H9 (cell line): ENCODE measurements around the gene CD81. TPM values are rescaled to one million over a fixed set of nuclear protein-coding genes. Genes with fewer than 3 reads are reported as not detected.

Source experiments
- DNase-seq: peaks from one replicate; pipeline ENCODE4 v3.0.0-alpha.2; 2017
- H2AFZ ChIP-seq: one replicate; pipeline ENCODE4 v1.6.1; 2013; ENCODE audit warnings: mild to moderate bottlenecking, low read length, control low read depth, moderate library complexity
- H2AK5ac ChIP-seq: 2 replicates; pipeline ENCODE4 v1.6.1; 2013; ENCODE audit warnings: low read length, control low read depth, mixed read lengths; ENCODE audit not compliant: insufficient read length
- H2BK120ac ChIP-seq: one replicate; pipeline ENCODE4 v1.6.1; 2013; ENCODE audit warnings: low read depth, mild to moderate bottlenecking, low read length, control low read depth, inconsistent platforms; ENCODE audit not compliant: poor library complexity, severe bottlenecking
- H2BK12ac ChIP-seq: 2 replicates; pipeline ENCODE4 v1.6.1; 2013; ENCODE audit warnings: low read length, control low read depth, mixed read lengths, low read depth; ENCODE audit not compliant: insufficient read length
- H2BK15ac ChIP-seq: 2 replicates; pipeline ENCODE4 v1.6.1; 2013; ENCODE audit warnings: low read depth, low read length, control low read depth
- H2BK20ac ChIP-seq: one replicate; pipeline ENCODE4 v1.6.1; 2013; ENCODE audit warnings: low read depth, mild to moderate bottlenecking, low read length, control low read depth, inconsistent platforms; ENCODE audit not compliant: poor library complexity, severe bottlenecking
- H2BK5ac ChIP-seq: 2 replicates; pipeline ENCODE4 v1.6.1; 2013; ENCODE audit warnings: low read length, control low read depth, mixed read lengths; ENCODE audit not compliant: insufficient read length
- H3K14ac ChIP-seq: 2 replicates; pipeline ENCODE4 v1.6.1; 2013; ENCODE audit warnings: low read length, control low read depth; ENCODE audit not compliant: insufficient read depth
- H3K18ac ChIP-seq: 2 replicates; pipeline ENCODE4 v1.6.1; 2013; ENCODE audit warnings: low read depth, mild to moderate bottlenecking, mixed read lengths, low read length, control low read depth; ENCODE audit not compliant: insufficient read length
- H3K23ac ChIP-seq: 2 replicates; pipeline ENCODE4 v1.6.1; 2013; ENCODE audit warnings: low read length, control low read depth, mixed read lengths, low read depth; ENCODE audit not compliant: insufficient read length
- H3K23me2 ChIP-seq: 2 replicates; pipeline ENCODE4 v1.6.1; 2013; ENCODE audit warnings: low read depth, mild to moderate bottlenecking, mixed read lengths, low read length, control low read depth; ENCODE audit not compliant: insufficient read length, poor library complexity, severe bottlenecking
- H3K27ac ChIP-seq: 2 replicates; pipeline ENCODE4 v1.5.1; 2013; ENCODE audit warnings: low read length, control low read depth, mixed read lengths, low read depth; ENCODE audit not compliant: insufficient read length
- H3K27me3 ChIP-seq: 2 replicates; pipeline ENCODE4 v1.6.1; 2013; ENCODE audit warnings: low read length, control low read depth, inconsistent platforms; ENCODE audit not compliant: insufficient read depth
- H3K4ac ChIP-seq: 2 replicates; pipeline ENCODE4 v1.6.1; 2013; ENCODE audit warnings: low read depth, mild to moderate bottlenecking, control low read depth, inconsistent platforms, low read length, moderate library complexity
- H3K4me1 ChIP-seq: 2 replicates; pipeline ENCODE4 v1.6.1; 2013; ENCODE audit warnings: low read length, control low read depth, inconsistent platforms; ENCODE audit not compliant: insufficient read depth
- H3K4me2 ChIP-seq: 2 replicates; pipeline ENCODE4 v1.6.1; 2013; ENCODE audit warnings: low read length, control low read depth, mixed read lengths; ENCODE audit not compliant: insufficient read length, insufficient read depth
- H3K56ac ChIP-seq: 2 replicates; pipeline ENCODE4 v1.6.1; 2013; ENCODE audit warnings: low read depth, mild to moderate bottlenecking, mixed read lengths, low read length, control low read depth; ENCODE audit not compliant: insufficient read length
- H3K79me1 ChIP-seq: 2 replicates; pipeline ENCODE4 v1.6.1; 2013; ENCODE audit warnings: low read depth, mild to moderate bottlenecking, moderate library complexity, low read length, control low read depth, inconsistent platforms; ENCODE audit not compliant: insufficient read depth, poor library complexity, severe bottlenecking
- H3K79me2 ChIP-seq: 2 replicates; pipeline ENCODE4 v1.6.1; 2013; ENCODE audit warnings: low read length, control low read depth, inconsistent platforms; ENCODE audit not compliant: insufficient read depth
- H3K9ac ChIP-seq: 2 replicates; pipeline ENCODE4 v1.6.1; 2013; ENCODE audit warnings: low read length, control low read depth, mixed read lengths; ENCODE audit not compliant: insufficient read length; ENCODE audit errors: extremely low read depth
- H3K9me3 ChIP-seq: one replicate; pipeline ENCODE4 v1.6.1; 2013; ENCODE audit warnings: low read depth, low read length, inconsistent platforms; ENCODE audit not compliant: control insufficient read depth
- H3T11ph ChIP-seq: one replicate; pipeline ENCODE4 v1.6.1; 2013; ENCODE audit warnings: mild to moderate bottlenecking, low read length, control low read depth, inconsistent platforms
- H4K20me1 ChIP-seq: one replicate; pipeline ENCODE4 v1.6.1; 2013; ENCODE audit not compliant: control insufficient read depth, insufficient read length, insufficient read depth
- H4K5ac ChIP-seq: 2 replicates; pipeline ENCODE4 v1.6.1; 2013; ENCODE audit warnings: low read depth, mild to moderate bottlenecking, mixed read lengths, low read length, control low read depth; ENCODE audit not compliant: insufficient read length
- H4K8ac ChIP-seq: replicated peaks from 2 replicates; pipeline ENCODE4 v1.6.1; 2013; ENCODE audit warnings: low read length, control low read depth, mixed read lengths, low read depth; ENCODE audit not compliant: insufficient read length
- H4K91ac ChIP-seq: 2 replicates; pipeline ENCODE4 v1.6.1; 2013; ENCODE audit warnings: low read depth, mild to moderate bottlenecking, moderate library complexity, mixed read lengths, low read length, control low read depth; ENCODE audit not compliant: insufficient read length
- H3K27ac Mint-ChIP-seq, 3 experiments: 2 replicates in 2 of 3; 3 replicates in 1 of 3; pipeline ENCODE4 v1.8.0; 2020 to 2021; ENCODE audit warnings: mixed read lengths in 3 of 3, mild to moderate bottlenecking in 1 of 3, moderate library complexity in 1 of 3
- H3K27me3 Mint-ChIP-seq: 2 replicates; pipeline ENCODE4 v1.8.0; 2021; ENCODE audit warnings: low read depth, mild to moderate bottlenecking, moderate library complexity, mixed read lengths
- H3K36me3 Mint-ChIP-seq, 3 experiments: 2 replicates in 2 of 3; 3 replicates in 1 of 3; pipeline ENCODE4 v1.8.0; 2020 to 2021; ENCODE audit warnings: low read depth in 3 of 3, mixed read lengths in 3 of 3; ENCODE audit not compliant: insufficient read depth in 1 of 3
- H3K4me1 Mint-ChIP-seq, 2 experiments: 2 replicates each; pipeline ENCODE4 v1.8.0; 2020; ENCODE audit warnings: mixed read lengths in 2 of 2
- H3K4me3 Mint-ChIP-seq, 2 experiments: 2 replicates in 1 of 2; 3 replicates in 1 of 2; pipeline ENCODE4 v1.8.0; 2020 to 2021; ENCODE audit warnings: mild to moderate bottlenecking in 2 of 2, mixed read lengths in 2 of 2, moderate library complexity in 1 of 2
- H3K9me3 Mint-ChIP-seq, 2 experiments: 2 replicates in 1 of 2; 3 replicates in 1 of 2; pipeline ENCODE4 v1.8.0; 2020; ENCODE audit warnings: mild to moderate bottlenecking in 2 of 2, mixed read lengths in 2 of 2, moderate library complexity in 1 of 2
- WGBS: extraction: QIAGEN DNeasy Blood & Tissue Kit; methylation state at CpG from one replicate; pipeline ENCODE4 v1.1.7; 2013; ENCODE audit warnings: missing lambda C conversion rate, low lambda C conversion rate, mixed read lengths; ENCODE audit not compliant: insufficient read length; ENCODE audit errors: extremely low coverage; 5-methylcytosine and 5-hydroxymethylcytosine counted together
- total RNA-seq: library from RNA; stranded (reverse); gene quantifications from 2 replicates; pipeline ENCODE4 v1.2.1, GENCODE V29; 2021
- TF ChIP-seq, protein P1 (sequence below): fragments of 200-600 bp; sonication (generic); conservative IDR thresholded peaks from 3 replicates; pipeline ENCODE4 v1.8.0; 2021; ENCODE audit warnings: antibody characterized with exemption, mild to moderate bottlenecking

CD81 gene
- total RNA-seq, 1 experiment from 2014 or later = 246 TPM

DNA sequence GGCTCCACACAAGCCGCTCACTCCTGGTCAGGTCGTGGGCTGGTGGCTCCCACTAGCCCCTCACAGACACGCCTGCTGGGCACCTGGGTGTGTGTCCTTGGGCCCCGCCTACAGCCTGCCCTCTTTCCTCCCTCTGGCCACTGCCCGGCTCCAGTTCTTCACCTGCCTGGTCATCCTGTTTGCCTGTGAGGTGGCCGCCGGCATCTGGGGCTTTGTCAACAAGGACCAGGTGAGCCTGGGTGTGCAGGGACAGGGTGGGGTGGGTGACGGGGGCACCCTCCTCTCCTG lies 17.7 kb downstream of the CD81 start:
- Mint-ChIP-seq H3K4me1 (peaks cover 6 to 11% of the 10 kb centered on the region in 2 experiments), H3K9me3 (no peaks in the 10 kb centered on the region), H3K27me3 (no peaks in the 10 kb centered on the region), H3K27ac (no peak overlapping the region), H3K36me3 (peaks cover 4 to 24% (median 18%) of the 10 kb centered on the region in 3 experiments), H3K4me3 (no peak overlapping the region)
- no peak overlapping the region for H3K14ac ChIP-seq
- no peak overlapping the region for H3K56ac ChIP-seq
- no peaks in the 10 kb centered on the region for H3K27me3 ChIP-seq
- H4K5ac ChIP-seq = no peak overlapping the region
- no peaks in the 10 kb centered on the region for H4K20me1 ChIP-seq
- no peaks in the 10 kb centered on the region; the same call in 1 of the 2 replicates for H3K79me2 ChIP-seq
- H3K9ac ChIP-seq = no peak overlapping the region
- no peaks in the 10 kb centered on the region for H3K4me1 ChIP-seq
- no peaks in the 10 kb centered on the region for H3K79me1 ChIP-seq
- no peak overlapping the region for H2AFZ ChIP-seq
- peaks cover 4% of the 10 kb centered on the region for H3K23me2 ChIP-seq
- DNase-seq = no peak
- no peak overlapping the region for H3K18ac ChIP-seq
- no peak overlapping the region for H4K8ac ChIP-seq
- no peak overlapping the region for H2AK5ac ChIP-seq
- no peak overlapping the region for H2BK120ac ChIP-seq
- H3K4ac ChIP-seq = no peak overlapping the region
- TF ChIP-seq, protein P1, sequence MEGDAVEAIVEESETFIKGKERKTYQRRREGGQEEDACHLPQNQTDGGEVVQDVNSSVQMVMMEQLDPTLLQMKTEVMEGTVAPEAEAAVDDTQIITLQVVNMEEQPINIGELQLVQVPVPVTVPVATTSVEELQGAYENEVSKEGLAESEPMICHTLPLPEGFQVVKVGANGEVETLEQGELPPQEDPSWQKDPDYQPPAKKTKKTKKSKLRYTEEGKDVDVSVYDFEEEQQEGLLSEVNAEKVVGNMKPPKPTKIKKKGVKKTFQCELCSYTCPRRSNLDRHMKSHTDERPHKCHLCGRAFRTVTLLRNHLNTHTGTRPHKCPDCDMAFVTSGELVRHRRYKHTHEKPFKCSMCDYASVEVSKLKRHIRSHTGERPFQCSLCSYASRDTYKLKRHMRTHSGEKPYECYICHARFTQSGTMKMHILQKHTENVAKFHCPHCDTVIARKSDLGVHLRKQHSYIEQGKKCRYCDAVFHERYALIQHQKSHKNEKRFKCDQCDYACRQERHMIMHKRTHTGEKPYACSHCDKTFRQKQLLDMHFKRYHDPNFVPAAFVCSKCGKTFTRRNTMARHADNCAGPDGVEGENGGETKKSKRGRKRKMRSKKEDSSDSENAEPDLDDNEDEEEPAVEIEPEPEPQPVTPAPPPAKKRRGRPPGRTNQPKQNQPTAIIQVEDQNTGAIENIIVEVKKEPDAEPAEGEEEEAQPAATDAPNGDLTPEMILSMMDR = no peak
- H3K27ac ChIP-seq = no peak overlapping the region
- H3K23ac ChIP-seq = no peak overlapping the region
- H2BK5ac ChIP-seq = no peak overlapping the region
- H2BK12ac ChIP-seq = no peak overlapping the region
- H3T11ph ChIP-seq = no peak overlapping the region
- no peak overlapping the region for H4K91ac ChIP-seq
- no CpG with 5 or more reads among the region's 8 CpGs for WGBS
- no peak overlapping the region for H2BK15ac ChIP-seq
- H2BK20ac ChIP-seq = no peak overlapping the region
- no peaks in the 10 kb centered on the region for H3K9me3 ChIP-seq
- H3K4me2 ChIP-seq = no peak overlapping the region
